Measurements from ENCODE around the gene MACROD2.

GRCh38 chr20:15030826-15031225, 1035.5 kb downstream of the MACROD2 start:
- TF ChIP-seq CTCF (IDR thresholded peaks at IDR 0.05) (no peak), POLR2A (IDR thresholded peaks at IDR 0.05) (no peak)
